Tibial nerve (tissue), 4 donors: Measurements from ENCODE around the gene NMT2.

Experiments used
- CTCF ChIP-seq, 5 experiments: fragments of 200-600 bp in 3 of 5; fragments of 450-650 bp in 2 of 5; sonication (generic) in 3 of 5; IDR thresholded peaks; one replicate each; pipeline ENCODE4 v1.5.1; 2016 to 2019; ENCODE audit warnings: antibody characterized with exemption in 5 of 5, mild to moderate bottlenecking in 3 of 5, moderate library complexity in 2 of 5
- EP300 ChIP-seq, 2 donors: sonication (generic); formaldehyde crosslinking; IDR thresholded peaks; one replicate each; pipeline ENCODE4 v1.6.1; 2017; ENCODE audit warnings: antibody characterized with exemption in 2 of 2, mild to moderate bottlenecking in 1 of 2
- POLR2A ChIP-seq, 2 donors: fragments of 450-650 bp; IDR thresholded peaks; one replicate each; pipeline ENCODE4 v1.6.1; 2017; ENCODE audit warnings: antibody characterized with exemption in 2 of 2, mild to moderate bottlenecking in 2 of 2, moderate library complexity in 2 of 2

- TF ChIP-seq CTCF (IDR thresholded peaks at IDR 0.05) = no peak
- TF ChIP-seq EP300 (IDR thresholded peaks at IDR 0.05) = no peak
- no peak for TF ChIP-seq POLR2A (IDR thresholded peaks at IDR 0.05)
Measured at GRCh38 chr10:15123749-15124184, 44.7 kb downstream of the NMT2 start.
